Mucosa of descending colon (tissue), 3 donors: ENCODE measurements around the gene ETNK1. TPM values are rescaled to one million over a fixed set of nuclear protein-coding genes. Genes with fewer than 3 reads are reported as not detected.

Experiments used
- ATAC-seq: fragments of 200-7000 bp; cut with Tn5 transposase; one replicate; pipeline ENCODE4 v1.9.1; 2020; ENCODE audit warnings: mild to moderate bottlenecking, moderate library complexity
- DNase-seq, 3 donors: peaks; one replicate each; pipeline ENCODE4 v3.0.0-alpha.2; 2020
- H3K36me3 ChIP-seq: fragments of 200-600 bp; one replicate; pipeline ENCODE4 v1.8.0; 2021; ENCODE audit warnings: low read depth, mild to moderate bottlenecking
- H3K4me1 ChIP-seq: fragments of 200-600 bp; one replicate; pipeline ENCODE4 v1.8.0; 2021; ENCODE audit warnings: low read depth, mild to moderate bottlenecking
- H3K4me3 ChIP-seq: fragments of 200-600 bp; one replicate; pipeline ENCODE4 v1.8.0; 2021; ENCODE audit warnings: mild to moderate bottlenecking
- H3K9me3 ChIP-seq: fragments of 200-600 bp; one replicate; pipeline ENCODE4 v1.8.0; 2021; ENCODE audit warnings: mild to moderate bottlenecking
- intact Hi-C, 2 donors: fragments of 100-400 bp; cut with DNase I in 1 of 2; cut with micrococcal nuclease in 1 of 2; formaldehyde crosslinking; loops; one replicate each; pipeline versions ENCODE4 v1.11.0 to v1.11.1; 2022; cut with DNase I, micrococcal nuclease
- total RNA-seq, 3 donors: library from RNA; stranded (reverse); fragmentation: NEBNext Ultra II Directional in 2 of 3; extraction: Animal tissue kit (Norgen Biotek cat#: 25700) in 2 of 3; gene quantifications; one replicate each; pipeline versions ENCODE4 v1.2.1 to v1.2.4, GENCODE V29; 2021 to 2023
- TF ChIP-seq, protein P1 (sequence below): fragments of 200-600 bp; IDR thresholded peaks from one replicate; pipeline ENCODE4 v1.8.0; 2022; ENCODE audit warnings: antibody characterized with exemption, mild to moderate bottlenecking
- donor health status: DM: no; HTN: no; CAD: no; lungs with moderate emphysema.
- donor health status: DM: no; HTN: no; CAD: no.
- donor health status: DM: no; HTN: yes; CAD: no.

Gene ETNK1
- total RNA-seq, 3 donors from 2014 or later, result 81.3 to 166 (median 115) TPM

DNA sequence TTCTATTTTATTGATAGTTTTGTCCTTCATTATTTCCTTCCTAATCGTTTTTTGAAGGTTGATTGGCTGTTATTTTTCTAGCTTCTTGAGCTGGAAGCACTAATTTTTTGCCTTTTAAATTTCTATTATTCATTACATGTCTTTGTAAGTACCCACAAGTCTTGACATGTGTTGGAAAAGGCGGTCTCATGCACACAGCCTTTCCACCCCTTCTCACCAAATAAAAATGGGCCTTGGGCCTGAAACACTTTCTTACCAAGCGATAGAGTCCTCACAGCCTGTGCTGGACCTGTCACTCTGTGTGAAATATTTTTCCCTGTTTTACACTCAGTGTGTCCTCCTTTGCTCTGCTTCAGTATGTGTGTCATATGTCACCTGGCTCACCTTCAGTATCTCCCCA, 9.9 kb downstream of the ETNK1 start:
- Histone ChIP-seq H3K9me3 (no peaks in the 10 kb centered on the region), H3K4me3 (no peak overlapping the region), H3K36me3 (no peaks in the 10 kb centered on the region), H3K4me1 (peaks cover 4% of the 10 kb centered on the region)
- intact Hi-C loops, result loop anchor here in 1 of 2 donors (5.0 kb wide), 1 partner anchor 108 kb away; no protein-coding TSS in a partner anchor
- DNase-seq (no peak), ATAC-seq (no peak)
- TF ChIP-seq, protein P1, sequence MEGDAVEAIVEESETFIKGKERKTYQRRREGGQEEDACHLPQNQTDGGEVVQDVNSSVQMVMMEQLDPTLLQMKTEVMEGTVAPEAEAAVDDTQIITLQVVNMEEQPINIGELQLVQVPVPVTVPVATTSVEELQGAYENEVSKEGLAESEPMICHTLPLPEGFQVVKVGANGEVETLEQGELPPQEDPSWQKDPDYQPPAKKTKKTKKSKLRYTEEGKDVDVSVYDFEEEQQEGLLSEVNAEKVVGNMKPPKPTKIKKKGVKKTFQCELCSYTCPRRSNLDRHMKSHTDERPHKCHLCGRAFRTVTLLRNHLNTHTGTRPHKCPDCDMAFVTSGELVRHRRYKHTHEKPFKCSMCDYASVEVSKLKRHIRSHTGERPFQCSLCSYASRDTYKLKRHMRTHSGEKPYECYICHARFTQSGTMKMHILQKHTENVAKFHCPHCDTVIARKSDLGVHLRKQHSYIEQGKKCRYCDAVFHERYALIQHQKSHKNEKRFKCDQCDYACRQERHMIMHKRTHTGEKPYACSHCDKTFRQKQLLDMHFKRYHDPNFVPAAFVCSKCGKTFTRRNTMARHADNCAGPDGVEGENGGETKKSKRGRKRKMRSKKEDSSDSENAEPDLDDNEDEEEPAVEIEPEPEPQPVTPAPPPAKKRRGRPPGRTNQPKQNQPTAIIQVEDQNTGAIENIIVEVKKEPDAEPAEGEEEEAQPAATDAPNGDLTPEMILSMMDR, result no peak

DNA sequence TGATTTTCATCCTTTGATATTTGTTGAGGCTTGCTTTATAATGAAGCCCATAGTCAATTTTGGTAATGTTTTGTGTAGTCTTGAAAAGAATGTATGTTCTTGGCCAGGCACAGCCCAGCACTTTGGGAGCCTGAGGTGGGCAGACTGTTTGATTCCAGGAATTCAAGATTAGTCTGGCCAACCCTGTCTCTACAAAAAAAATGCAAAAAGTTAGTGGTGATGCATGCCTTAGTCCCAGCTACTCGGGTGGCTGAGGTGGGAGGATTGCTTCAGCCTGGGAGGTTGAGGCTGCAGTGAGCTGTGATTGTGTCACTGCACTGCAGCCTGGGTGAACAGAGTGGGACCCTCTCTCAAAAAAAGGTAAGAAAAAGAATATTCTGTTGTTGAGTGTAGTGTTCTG, 10.8 kb downstream of the ETNK1 start:
- ATAC-seq, result no peak
- no peaks in the 10 kb centered on the region for H3K9me3 ChIP-seq
- no peak for DNase-seq
- H3K4me1 ChIP-seq, result peaks cover 4% of the 10 kb centered on the region
- H3K36me3 ChIP-seq, result no peaks in the 10 kb centered on the region
- TF ChIP-seq, protein P1, result no peak
- intact Hi-C loops, result no loop called here
- no peak overlapping the region for H3K4me3 ChIP-seq

DNA sequence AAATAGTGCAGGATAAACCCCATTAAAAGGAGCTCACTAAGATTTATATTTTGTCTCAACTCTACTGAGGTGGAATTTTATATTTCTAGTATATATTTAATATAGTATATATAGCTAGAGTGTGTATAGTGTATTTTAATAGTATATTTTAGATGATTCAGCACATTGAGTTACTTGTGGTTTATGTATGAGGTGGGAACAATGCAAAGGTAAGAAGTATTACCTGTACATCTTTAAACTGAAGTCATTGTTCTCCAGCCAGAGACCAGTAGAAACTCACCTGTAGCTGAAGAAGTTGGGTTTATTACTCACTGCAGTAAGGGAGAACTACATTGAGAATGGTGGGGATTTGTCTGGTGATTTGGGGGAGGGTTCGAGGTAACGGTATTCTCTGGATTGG, 15.9 kb downstream of the ETNK1 start:
- Histone ChIP-seq H3K36me3 (no peaks in the 10 kb centered on the region), H3K4me3 (no peak overlapping the region), H3K4me1 (no peaks in the 10 kb centered on the region), H3K9me3 (no peaks in the 10 kb centered on the region)
- DNase-seq, result no peak
- TF ChIP-seq, protein P1, result no peak
- ATAC-seq, result no peak
- intact Hi-C loops, result no loop called here

DNA sequence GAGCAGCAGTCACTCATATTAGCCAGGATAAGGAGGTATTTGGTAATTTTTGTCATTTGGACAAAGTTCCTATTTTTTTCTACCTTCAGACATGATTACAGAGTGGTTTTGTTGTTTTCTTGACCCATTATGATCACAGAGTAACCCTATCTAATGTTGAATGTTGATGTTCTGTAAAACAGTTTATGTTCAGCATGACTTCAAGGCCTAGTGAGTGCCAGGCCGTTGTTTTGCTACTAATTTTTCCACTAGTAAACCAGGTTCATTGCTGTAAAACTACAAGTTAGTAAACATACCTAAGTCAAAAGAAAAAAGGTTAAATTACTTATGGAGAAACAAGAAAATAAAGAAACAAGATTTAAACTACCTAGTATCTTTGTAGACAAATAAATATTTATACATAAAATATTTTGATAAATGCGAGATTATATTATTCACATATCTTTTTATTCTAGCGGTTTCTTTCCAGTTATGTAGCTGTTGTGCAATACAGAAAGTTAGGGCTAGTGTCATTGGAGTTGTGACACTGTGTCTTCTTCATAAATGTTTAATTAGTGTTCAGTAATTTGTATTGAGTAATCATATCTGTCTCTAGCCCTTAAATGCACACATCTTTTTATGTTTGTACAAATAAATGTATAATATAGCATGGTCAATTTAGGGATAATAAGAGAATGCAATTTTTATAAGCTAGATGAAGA, 16.5 kb downstream of the ETNK1 start:
- DNase-seq (no peak), ATAC-seq (no peak)
- no peaks in the 10 kb centered on the region for H3K4me1 ChIP-seq
- H3K36me3 ChIP-seq, result no peaks in the 10 kb centered on the region
- TF ChIP-seq, protein P1, result no peak
- H3K9me3 ChIP-seq, result no peaks in the 10 kb centered on the region
- intact Hi-C loops, result no loop called here
- H3K4me3 ChIP-seq, result no peak overlapping the region

DNA sequence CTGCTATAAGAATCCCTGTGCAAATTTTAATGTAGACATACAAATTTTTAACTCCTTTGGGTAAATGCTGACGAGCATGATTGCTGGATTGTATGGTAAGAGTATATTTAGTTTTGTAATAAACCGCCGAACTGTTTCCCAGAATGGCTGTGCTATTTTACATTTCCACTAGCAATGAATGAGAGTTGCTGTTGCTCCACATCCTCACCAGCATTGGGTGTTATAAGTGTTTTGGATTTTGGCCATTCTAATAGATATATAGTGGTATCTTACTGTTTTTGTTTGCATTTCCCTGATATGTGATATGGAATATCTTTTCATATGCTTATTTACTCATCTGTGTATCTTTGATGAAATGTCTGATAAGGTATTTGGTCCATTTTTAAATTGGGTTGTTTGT, 23.7 kb downstream of the ETNK1 start:
- no peak for ATAC-seq
- Histone ChIP-seq H3K9me3 (no peaks in the 10 kb centered on the region), H3K4me3 (no peak overlapping the region), H3K4me1 (peaks cover 6% of the 10 kb centered on the region), H3K36me3 (no peaks in the 10 kb centered on the region)
- TF ChIP-seq, protein P1, result no peak
- intact Hi-C loops, result no loop called here
- no peak for DNase-seq
